Hepatocyte (in vitro differentiated cells): Measurements from ENCODE around the gene MOB3C.

Experiments used
- EZH2phosphoT487 ChIP-seq: fragments of 200-600 bp; sonication (generic); IDR thresholded peaks from one replicate; pipeline ENCODE4 v1.6.1; 2018; ENCODE audit warnings: antibody characterized with exemption, mild to moderate bottlenecking, low read depth, moderate library complexity; ENCODE audit not compliant: unreplicated experiment, severe bottlenecking
- TF ChIP-seq, protein P1 (sequence below): fragments of 200-600 bp; sonication (generic); IDR thresholded peaks from 2 replicates; pipeline ENCODE4 v1.5.1; 2016; ENCODE audit warnings: antibody characterized with exemption, mild to moderate bottlenecking; ENCODE audit not compliant: poor library complexity

DNA sequence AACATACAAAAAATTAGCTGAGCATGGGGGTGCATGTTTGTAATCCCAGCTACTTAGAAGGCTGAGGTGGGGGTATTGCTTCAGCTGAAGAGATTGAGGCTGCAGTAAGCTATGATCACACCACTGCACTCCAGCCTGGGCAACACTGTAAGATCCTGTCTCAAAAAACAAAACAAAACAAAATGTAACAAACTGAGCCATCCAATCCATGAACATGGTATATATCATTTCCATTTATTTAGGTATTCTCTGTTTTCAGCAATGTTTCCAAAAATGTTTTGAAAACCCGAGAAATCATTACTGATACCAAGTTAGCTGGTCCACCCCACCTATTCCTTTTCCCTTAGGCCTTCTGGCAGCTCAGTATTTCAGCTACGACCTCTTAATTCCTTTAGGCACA is 33.2 kb upstream of the MOB3C start:
- TF ChIP-seq, protein P1, sequence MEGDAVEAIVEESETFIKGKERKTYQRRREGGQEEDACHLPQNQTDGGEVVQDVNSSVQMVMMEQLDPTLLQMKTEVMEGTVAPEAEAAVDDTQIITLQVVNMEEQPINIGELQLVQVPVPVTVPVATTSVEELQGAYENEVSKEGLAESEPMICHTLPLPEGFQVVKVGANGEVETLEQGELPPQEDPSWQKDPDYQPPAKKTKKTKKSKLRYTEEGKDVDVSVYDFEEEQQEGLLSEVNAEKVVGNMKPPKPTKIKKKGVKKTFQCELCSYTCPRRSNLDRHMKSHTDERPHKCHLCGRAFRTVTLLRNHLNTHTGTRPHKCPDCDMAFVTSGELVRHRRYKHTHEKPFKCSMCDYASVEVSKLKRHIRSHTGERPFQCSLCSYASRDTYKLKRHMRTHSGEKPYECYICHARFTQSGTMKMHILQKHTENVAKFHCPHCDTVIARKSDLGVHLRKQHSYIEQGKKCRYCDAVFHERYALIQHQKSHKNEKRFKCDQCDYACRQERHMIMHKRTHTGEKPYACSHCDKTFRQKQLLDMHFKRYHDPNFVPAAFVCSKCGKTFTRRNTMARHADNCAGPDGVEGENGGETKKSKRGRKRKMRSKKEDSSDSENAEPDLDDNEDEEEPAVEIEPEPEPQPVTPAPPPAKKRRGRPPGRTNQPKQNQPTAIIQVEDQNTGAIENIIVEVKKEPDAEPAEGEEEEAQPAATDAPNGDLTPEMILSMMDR = no peak
- no peak for TF ChIP-seq EZH2phosphoT487
